Stimulated activated CD8-positive, alpha-beta memory T cell treated with anti-CD3 and anti-CD28 coated beads, Interleukin-12 subunit alpha, Interleukin-12 subunit beta, amount 100 ng/mL, for 24 hours (primary cell): Measurements from ENCODE around the gene NQO1.

Experiments used
- DNase-seq: peaks from one replicate; pipeline ENCODE4 v3.0.0-alpha.2; 2020; ENCODE audit errors: extremely low read depth

Gene NQO1

DNA sequence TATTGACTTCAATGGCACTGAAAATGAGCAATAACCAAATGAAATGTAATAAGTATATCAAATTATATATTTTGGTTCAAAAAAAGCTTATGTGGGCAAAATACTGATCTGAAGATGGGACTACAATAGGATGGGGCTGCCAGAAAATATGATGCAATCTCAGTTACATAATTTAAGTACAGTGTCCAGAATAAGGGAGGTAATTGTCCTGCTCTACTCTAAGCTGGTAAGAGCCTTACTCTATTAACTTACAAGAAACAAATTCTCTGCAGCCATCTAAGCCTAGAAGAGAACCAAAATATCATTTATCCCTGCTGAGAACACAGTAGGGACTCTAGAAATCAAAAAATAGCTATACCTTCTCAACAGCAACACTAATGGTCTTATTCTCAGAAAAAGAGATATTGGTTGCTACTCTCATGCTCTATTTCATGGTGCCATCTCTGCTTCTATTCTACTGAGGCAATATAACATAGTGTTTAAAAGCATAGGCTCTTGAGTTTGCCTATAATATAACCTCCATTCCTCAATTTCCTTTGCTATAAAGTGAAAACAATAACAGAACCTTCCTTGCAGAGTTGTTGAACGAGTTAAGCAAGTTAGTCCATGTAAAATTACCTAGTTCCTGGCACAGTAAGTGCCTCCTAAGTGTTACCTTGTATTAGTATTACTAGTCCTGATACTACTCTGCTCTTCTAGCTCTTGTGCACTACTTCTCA is 19.9 kb downstream of the NQO1 start:
- no peak for DNase-seq

DNA sequence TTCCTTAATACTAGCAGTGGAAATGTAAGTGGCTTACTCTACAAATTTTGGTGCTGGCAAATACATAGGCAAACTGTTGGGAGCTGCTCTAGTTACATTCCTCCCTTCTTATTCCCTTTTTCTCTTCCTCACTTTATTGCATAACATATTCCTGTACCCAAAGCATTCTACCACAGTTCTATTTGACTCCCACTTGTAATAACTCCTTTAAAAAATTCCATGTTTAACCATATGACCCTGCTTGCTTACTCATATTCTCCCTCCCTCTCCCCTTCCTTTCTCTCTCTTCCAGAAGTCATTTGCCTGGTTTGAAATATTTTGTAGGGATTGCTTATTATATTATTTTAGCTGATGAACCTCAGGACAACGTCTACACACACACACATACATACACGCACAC is 22.7 kb downstream of the NQO1 start:
- DNase-seq = no peak

DNA sequence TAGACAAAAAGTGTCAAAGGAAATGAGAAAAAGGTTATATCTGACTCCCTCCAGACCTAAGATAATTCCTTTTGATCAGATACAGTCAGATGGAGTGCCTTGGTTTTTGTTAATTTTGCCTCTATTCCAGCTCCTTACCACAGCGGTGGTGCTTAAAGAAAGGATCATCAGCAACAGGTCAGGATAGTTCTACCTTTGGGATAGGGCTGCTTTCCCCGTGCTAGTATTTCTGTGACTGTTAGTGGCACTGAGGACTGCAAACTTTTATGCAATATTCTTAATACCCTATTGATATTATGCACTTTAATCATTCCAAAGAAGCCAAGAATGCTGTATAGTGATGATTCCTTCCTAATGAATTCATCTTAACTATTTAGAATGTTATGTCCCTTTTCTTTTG is 24.5 kb downstream of the NQO1 start:
- DNase-seq = no peak

DNA sequence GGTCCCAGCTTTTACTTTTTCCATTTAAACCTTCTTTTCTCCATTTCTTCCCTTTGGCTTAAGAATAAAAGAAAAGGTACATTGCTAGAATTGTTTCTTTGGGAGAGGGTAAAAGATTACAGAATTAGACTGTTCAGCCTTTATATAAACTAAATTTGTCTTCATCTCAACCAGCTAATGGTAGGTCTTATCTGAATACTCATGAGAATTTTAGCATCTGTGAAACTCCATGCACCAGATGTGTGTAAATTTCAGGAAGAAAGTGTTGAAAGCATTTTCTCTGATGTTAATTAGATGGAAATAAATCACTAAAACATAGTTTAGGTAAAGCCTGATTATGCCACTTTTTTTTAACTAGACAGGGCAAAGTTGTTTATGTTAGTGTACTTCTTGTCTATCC is 24.9 kb downstream of the NQO1 start:
- DNase-seq = no peak

DNA sequence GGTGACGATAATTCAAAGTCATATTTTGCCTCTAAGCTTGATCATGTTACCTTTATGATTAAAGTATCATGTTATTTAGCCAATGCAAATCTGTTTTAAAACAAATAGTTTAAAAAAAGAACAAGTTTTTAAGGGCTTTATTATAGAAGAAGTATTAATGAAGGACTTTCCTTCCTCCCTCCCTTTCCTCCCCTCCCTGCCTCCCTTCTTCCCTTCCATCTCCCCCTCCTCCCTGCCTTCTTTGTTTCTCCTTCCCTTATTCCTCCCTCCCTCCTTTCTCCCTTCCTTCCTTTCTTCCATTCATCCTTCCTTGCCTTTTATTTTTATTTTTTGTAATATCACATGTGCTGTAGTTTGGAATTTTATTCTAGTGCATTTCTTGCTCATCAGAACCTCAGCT is 26.4 kb downstream of the NQO1 start:
- no peak for DNase-seq

DNA sequence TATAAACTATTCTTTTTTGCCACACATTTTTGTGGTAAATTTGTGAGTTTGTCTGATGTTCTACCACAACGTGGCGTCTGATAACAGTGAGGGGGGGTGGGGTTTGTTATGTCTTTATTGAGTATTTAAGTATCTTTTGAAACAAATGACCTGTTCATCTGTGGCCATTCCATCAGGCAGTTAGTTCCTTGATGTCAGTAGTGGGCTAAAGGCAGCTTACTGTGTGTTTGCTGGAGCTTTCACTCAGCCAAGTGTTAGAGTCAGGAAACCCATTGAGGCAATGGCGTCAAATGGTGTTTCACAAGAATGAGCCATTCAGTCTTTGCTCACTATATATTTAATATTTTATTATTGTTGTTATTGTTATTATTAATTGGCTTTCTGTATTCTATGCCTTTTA is 28.0 kb downstream of the NQO1 start:
- DNase-seq = no peak

DNA sequence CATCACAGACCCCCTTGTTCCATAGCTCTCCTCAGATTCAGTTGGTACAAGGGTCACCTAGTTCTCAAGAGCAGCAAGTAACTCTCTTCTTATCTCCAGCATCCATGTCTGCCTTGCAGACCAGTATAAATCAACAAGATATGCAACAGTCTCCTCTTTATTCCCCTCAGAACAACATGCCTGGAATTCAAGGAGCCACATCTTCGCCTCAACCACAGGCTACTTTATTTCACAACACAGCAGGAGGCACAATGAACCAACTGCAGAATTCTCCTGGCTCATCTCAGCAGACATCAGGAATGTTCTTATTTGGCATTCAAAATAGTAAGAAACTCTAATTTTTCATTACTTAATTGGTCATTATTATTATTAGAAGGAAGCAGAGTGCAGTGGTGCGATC is 32.4 kb downstream of the NQO1 start:
- DNase-seq = no peak

DNA sequence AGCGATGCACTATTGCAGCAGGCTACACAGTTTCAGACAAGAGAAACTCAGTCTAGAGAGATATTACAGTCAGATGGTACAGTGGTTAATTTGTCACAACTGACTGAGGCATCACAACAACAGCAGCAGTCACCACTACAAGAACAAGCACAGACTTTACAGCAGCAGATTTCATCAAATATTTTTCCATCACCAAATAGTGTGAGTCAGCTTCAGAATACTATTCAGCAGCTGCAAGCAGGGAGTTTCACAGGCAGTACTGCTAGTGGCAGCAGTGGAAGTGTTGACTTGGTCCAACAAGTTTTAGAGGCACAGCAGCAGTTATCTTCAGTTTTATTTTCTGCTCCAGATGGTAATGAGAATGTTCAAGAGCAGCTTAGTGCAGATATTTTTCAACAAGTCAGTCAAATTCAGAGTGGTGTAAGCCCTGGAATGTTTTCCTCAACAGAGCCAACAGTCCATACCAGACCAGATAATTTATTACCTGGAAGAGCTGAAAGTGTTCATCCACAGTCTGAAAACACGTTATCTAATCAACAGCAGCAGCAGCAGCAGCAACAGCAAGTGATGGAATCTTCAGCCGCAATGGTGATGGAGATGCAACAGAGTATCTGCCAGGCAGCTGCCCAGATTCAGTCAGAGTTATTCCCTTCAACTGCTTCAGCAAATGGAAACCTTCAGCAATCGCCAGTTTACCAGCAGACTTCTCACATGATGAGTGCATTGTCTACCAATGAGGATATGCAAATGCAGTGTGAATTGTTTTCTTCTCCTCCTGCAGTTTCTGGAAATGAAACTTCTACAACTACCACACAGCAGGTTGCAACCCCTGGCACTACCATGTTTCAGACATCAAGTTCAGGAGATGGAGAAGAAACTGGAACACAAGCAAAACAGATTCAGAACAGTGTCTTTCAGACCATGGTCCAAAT is 34.1 kb downstream of the NQO1 start:
- no peak for DNase-seq

DNA sequence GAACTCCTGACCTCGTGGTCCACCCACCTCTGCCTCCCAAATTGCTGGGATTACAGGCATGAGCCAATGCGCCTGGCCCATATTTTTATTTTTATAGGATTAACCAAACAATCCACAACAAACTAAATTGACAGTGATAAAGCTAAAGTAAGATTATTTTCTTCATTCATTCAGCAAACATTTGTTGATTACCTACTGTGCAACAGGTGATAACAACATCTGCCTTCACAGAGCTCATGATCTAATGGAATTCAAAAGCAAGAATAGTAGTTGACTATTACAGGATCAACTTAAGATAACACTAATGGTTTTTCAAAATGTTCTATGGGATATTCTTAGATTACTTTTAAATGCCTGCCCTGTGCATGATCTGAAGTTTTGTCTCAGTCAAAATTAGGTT is 37.8 kb downstream of the NQO1 start:
- no peak for DNase-seq

DNA sequence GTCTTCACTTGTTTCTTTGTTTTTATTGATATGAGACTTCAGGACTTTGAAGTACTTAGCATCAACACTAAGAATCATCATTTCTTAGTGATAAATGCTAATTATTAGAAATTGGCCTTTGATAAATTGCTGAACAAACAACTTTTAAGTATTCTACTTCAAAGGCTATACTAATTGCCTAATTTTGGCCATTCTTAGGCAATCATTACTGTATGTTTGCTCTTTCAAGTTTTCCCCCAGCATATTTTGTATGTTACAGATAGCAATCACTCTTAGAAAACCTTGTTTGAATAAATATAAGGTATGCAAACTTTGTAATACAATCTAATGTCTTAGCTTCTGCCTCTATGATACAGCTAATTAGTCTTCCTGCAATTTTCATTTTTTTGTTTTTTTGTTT is 46.0 kb downstream of the NQO1 start:
- DNase-seq = no peak

DNA sequence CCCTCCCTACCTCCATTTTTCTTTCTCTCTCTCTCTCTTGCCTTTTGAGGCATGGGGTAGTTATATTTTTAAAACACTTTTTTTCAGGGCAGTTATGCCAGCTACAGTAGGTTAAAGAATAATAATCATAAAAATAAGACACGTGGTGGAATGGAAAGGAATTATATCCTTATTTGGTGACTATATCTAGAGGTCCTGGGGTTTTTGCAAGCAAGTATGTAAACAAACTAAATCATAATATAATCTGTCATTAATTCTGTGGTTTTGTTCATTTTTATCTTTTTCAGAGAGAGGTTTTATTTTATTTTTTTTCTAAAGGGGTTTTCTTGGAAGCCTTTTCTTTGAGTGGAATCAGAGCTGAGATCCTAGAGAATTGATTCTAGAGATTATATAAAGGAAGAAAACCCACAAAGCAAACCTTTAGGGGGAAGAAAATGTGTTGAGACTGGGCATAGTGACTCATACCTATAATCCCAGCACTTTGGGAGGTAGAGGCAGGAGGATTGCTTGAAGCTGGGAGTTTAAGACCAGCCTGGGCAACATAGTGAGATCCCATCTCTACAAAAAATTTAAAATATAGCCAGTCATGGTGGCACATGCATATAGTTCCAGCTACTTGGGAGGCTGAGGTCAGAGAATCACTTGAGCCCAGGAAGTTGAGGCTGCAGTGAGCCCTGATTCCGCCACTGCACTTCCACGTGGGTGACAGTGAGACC is 53.2 kb downstream of the NQO1 start:
- no peak for DNase-seq

DNA sequence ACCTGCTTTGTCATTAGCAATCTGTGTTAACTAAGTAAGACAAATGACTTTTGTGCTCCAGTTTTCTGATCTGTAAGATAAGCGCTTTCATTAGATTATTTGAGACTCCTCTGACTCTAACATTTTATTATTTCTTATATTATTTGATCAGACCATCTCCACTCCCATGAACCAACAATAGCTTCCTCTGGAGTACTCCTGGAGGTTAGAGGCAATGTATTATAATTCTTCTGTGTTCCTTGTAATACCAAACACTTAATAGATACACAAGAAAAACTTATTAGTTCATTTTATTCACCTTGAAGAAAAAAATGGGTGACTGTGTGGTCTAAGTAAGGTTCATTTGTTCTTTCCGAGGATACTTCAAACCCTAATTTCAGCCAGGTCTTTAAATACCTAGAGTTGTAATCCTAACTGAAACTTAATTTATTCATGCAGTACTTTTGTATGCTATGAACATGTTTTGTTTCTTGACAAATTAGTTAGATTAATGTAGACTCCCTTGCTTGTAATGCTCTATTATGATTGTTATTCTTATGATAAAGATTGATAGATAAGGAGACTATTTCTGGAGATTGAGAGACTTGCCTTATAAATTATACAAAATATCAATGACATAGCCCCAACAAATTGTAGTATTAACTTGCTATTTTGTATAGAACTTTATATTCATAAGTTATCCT is 53.9 kb downstream of the NQO1 start:
- no peak for DNase-seq

DNA sequence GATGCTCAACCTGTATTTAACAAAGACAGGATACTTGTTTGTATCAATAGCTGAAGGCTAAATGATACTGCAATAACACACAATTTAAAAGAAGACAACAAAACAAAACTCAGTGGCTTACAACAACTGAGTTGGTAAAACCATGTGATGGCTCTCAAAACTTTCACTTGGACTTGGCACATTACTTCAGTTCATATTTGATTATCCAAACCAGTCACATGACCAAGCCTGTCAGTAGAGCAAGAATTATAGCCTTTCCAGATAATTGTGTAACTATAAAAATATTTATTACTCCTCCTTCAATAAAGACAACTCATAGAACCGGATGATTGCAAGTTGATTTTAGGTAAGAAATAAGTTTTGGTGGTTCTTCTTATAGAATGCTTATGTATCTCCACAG is 56.8 kb downstream of the NQO1 start:
- no peak for DNase-seq

DNA sequence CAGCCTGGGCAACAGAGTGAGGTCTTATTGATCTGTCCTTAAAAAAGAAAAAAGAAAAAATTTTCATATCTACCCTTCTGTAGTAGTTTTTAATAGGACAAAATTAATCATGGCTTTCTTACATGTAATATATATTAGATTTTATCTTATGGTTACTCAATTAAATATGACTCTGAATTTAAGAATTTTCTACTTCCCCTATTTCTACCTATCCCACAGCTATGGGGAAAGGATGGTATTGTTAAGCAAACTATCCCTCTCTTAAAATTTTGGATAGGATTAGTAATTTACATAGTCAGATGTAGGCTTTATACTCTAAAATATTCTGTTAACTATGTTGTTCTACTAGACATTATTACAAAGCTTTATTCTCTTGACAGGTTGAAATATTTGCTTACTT is 62.5 kb downstream of the NQO1 start:
- DNase-seq = no peak

DNA sequence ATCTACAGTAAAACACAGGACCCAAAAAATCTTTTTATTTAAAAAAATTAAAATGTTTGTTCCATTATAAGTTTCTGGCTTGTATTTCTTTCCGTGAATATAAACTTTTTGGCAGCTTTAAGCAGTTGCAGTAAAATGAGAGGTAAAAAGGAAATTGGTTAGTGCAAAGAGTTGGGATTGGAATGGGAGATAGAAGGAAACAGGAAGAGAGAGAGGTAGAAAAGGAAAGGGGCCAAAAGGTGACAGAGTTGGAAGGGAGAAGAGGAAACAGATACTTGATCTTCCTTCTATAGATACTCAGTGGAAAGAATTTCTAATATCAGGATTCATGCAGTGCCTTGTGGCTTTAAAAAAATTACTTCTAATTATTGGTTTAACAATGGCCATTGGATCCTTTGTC is 63.5 kb downstream of the NQO1 start:
- no peak for DNase-seq

DNA sequence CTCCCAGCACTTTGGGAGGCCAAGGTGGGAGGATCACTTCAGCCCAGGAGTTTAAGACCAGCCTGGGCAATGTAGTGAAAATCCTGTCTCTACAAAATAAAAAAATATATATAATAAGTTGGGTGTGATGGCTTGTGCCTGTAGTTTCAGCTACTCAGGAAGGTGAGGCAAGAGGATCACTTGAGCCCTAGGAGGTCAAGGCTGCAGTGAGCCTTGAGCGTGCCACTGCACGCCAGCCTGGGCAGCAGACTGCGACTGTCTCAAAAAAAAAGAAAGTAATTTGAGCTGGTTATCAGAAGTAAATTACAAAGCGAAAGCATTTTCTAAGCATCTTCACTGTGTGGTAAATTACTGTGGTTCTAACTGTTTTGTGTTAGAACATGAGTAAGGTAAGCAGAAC is 66.2 kb downstream of the NQO1 start:
- no peak for DNase-seq
